Hepatocyte (in vitro differentiated cells): Measurements from ENCODE around the gene LRRC28. TPM values are rescaled to one million over a fixed set of nuclear protein-coding genes. Genes with fewer than 3 reads are reported as not detected.

Source experiments
- DNase-seq: peaks from one replicate; pipeline ENCODE4 v3.0.0-alpha.2; 2016; ENCODE audit warnings: low spot score
- H2AFZ ChIP-seq: fragments of 200-600 bp; sonication (generic); 2 replicates; pipeline ENCODE4 v1.6.0; 2016; ENCODE audit warnings: antibody characterized with exemption, mild to moderate bottlenecking
- H3K27ac ChIP-seq: fragments of 200-600 bp; sonication (generic); 2 replicates; pipeline ENCODE4 v1.5.1; 2016; ENCODE audit warnings: mild to moderate bottlenecking
- H3K27me3 ChIP-seq: fragments of 200-600 bp; sonication (generic); 2 replicates; pipeline ENCODE4 v1.6.1; 2016
- H3K36me3 ChIP-seq: fragments of 200-600 bp; sonication (generic); replicated peaks from 2 replicates; pipeline ENCODE4 v1.5.1; 2016; ENCODE audit warnings: low read depth; ENCODE audit not compliant: insufficient read depth
- H3K4me1 ChIP-seq: fragments of 200-600 bp; sonication (generic); 2 replicates; pipeline ENCODE4 v1.5.1; 2016; ENCODE audit warnings: mild to moderate bottlenecking, moderate library complexity; ENCODE audit not compliant: insufficient read depth
- H3K4me2 ChIP-seq: fragments of 200-600 bp; sonication (generic); 2 replicates; pipeline ENCODE4 v1.6.0; 2016
- H3K4me3 ChIP-seq: fragments of 200-600 bp; sonication (generic); 2 replicates; pipeline ENCODE4 v1.5.1; 2016; ENCODE audit warnings: mild to moderate bottlenecking
- H3K79me2 ChIP-seq: fragments of 200-600 bp; sonication (generic); 2 replicates; pipeline ENCODE4 v1.6.0; 2017; ENCODE audit warnings: mild to moderate bottlenecking
- H3K9me2 ChIP-seq: fragments of 200-600 bp; sonication (generic); replicated peaks from 2 replicates; pipeline ENCODE4 v1.6.0; 2017; ENCODE audit warnings: mild to moderate bottlenecking; ENCODE audit not compliant: insufficient read depth
- H3K9me3 ChIP-seq: fragments of 200-600 bp; sonication (generic); 2 replicates; pipeline ENCODE4 v1.5.1; 2016; ENCODE audit warnings: low read depth, mild to moderate bottlenecking
- H4K20me1 ChIP-seq: fragments of 200-600 bp; sonication (generic); 2 replicates; pipeline ENCODE4 v1.6.0; 2016; ENCODE audit warnings: mild to moderate bottlenecking; ENCODE audit not compliant: insufficient read depth, poor library complexity, severe bottlenecking
- EZH2 ChIP-seq: fragments of 200-600 bp; sonication (generic); IDR thresholded peaks from 2 replicates; pipeline ENCODE4 v1.6.1; 2016; ENCODE audit warnings: antibody characterized with exemption, mild to moderate bottlenecking, borderline replicate concordance
- EZH2phosphoT487 ChIP-seq: fragments of 200-600 bp; sonication (generic); IDR thresholded peaks from one replicate; pipeline ENCODE4 v1.6.1; 2018; ENCODE audit warnings: antibody characterized with exemption, mild to moderate bottlenecking, low read depth, moderate library complexity; ENCODE audit not compliant: unreplicated experiment, severe bottlenecking
- WGBS: methylation state at CpG from one replicate; pipeline ENCODE4 v1.1.6; 2016; ENCODE audit warnings: low lambda C conversion rate; ENCODE audit errors: missing lambda C conversion rate; 5-methylcytosine and 5-hydroxymethylcytosine counted together
- polyA plus RNA-seq: library from polyadenylated mRNA; unstranded; fragments of >200 nt; fragmentation: Nextera tagmentation; extraction: Ambion mirVana; gene quantifications from 2 replicates; pipeline ENCODE4 v1.2.1, GENCODE V29; 2016
- total RNA-seq: library from RNA; depleted of rRNA; stranded (reverse); fragments of >200 nt; gene quantifications from 2 replicates; pipeline ENCODE4 v1.2.3, GENCODE V29; 2014
- TF ChIP-seq, protein P1 (sequence below): fragments of 200-600 bp; sonication (generic); IDR thresholded peaks from 2 replicates; pipeline ENCODE4 v1.5.1; 2016; ENCODE audit warnings: antibody characterized with exemption, mild to moderate bottlenecking; ENCODE audit not compliant: poor library complexity

LRRC28 gene
- 55.5 and 63.5 TPM in 2 replicates for total RNA-seq
- polyA plus RNA-seq, result 32.1 and 33.3 TPM in 2 replicates

DNA sequence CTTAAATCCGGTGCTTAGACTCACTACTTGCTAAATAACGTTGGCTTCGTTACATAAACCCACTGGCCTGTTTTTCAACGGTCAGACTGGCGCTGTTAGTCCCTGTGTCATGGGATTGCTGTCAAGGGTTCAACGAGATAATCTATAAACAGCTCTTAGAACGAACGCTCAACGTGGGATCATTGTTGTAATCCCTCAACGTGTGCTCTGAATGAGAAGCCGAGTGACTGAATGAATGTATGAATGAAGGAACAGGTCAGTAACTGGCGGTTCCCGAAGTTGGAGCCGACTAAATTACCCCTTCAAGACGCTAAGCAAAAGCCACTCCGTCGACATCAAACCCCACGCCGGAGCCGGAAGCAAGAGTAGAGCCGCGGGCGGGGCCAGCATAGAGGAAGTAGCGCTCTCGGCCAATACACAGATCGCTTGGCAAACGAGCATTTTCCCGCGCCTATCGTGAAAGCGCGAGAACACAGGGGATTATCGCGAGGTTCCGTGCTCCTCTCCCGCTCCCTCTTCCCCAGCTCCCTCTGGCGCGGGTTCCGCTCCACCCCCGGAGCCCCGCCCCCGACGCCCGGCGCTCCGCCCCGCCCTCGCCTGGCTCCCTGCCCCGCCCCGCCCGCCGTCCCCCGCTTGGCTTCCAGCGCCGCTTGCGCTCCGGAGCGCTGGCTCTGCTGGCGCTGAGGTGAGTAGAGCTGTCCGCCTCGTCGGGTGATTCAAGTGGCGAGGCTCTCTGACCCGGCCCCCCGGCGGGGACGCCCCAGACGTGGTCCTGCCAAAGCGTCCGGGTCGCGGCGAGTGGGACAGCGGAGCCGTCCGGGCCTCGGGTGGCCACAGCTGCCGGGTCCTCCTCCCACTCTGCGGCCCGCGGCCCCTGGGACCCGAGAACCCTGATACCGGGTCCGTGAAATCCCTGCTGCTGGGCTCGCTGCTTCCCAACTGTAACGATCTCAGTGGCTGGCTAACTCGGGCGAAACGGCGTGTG lies at the start of gene LRRC28:
TSS of gene LRRC28 (plus strand) at position 625 of the 985 bp plus-strand sequence. CDS start 4,477 bp downstream, outside the sequence.
- peaks cover 66% of the 10 kb centered on the region for H3K79me2 ChIP-seq
- no peaks in the 10 kb centered on the region for H3K9me3 ChIP-seq
- 1% methylated on average over 65 of the region's 90 CpGs for whole genome bisulfite sequencing
- peak; percentile 99 for DNase-seq
- no peaks in the 10 kb centered on the region for H3K36me3 ChIP-seq
- H2AFZ ChIP-seq, result peak within 1 kb of the TSS; percentile 90
- no peaks in the 10 kb centered on the region for H3K4me1 ChIP-seq
- peak within 1 kb of the TSS; percentile 82 for H3K4me2 ChIP-seq
- TF ChIP-seq, protein P1, sequence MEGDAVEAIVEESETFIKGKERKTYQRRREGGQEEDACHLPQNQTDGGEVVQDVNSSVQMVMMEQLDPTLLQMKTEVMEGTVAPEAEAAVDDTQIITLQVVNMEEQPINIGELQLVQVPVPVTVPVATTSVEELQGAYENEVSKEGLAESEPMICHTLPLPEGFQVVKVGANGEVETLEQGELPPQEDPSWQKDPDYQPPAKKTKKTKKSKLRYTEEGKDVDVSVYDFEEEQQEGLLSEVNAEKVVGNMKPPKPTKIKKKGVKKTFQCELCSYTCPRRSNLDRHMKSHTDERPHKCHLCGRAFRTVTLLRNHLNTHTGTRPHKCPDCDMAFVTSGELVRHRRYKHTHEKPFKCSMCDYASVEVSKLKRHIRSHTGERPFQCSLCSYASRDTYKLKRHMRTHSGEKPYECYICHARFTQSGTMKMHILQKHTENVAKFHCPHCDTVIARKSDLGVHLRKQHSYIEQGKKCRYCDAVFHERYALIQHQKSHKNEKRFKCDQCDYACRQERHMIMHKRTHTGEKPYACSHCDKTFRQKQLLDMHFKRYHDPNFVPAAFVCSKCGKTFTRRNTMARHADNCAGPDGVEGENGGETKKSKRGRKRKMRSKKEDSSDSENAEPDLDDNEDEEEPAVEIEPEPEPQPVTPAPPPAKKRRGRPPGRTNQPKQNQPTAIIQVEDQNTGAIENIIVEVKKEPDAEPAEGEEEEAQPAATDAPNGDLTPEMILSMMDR, result no peak
- no peak for TF ChIP-seq EZH2phosphoT487
- TF ChIP-seq EZH2, result no peak
- H3K27me3 ChIP-seq, result no peaks in the 10 kb centered on the region
- peak within 1 kb of the TSS; percentile 74 for H3K4me3 ChIP-seq
- H3K27ac ChIP-seq, result peak within 1 kb of the TSS; percentile 96
- H3K9me2 ChIP-seq, result no peaks in the 10 kb centered on the region
- no peaks in the 10 kb centered on the region for H4K20me1 ChIP-seq

DNA sequence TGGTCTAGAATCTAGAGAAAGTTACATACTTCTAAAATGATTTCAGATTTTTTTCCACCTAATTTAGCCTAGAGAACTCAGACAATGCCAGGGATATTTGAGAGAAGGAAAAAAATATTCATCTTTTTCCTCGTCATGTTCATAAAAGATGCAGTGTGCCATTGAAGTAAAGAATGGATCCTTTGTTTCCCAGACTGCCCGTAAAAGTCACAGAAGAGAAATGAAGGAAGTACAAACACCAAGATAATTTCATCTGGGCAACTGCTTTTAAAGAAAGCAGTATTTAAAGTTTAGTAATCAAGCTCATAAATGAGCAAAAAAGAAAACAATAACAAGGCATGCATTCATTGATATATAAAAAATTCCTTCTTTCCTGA lies 49.1 kb upstream of the LRRC28 start:
- no peak for TF ChIP-seq EZH2phosphoT487
- TF ChIP-seq, protein P1, result no peak
- no peak for TF ChIP-seq EZH2
- H3K79me2 ChIP-seq, result no peaks in the 10 kb centered on the region
- no peak overlapping the region for H2AFZ ChIP-seq
- H3K4me1 ChIP-seq, result no peaks in the 10 kb centered on the region
- no peaks in the 10 kb centered on the region for H3K9me2 ChIP-seq
- no peak for DNase-seq
- H4K20me1 ChIP-seq, result no peaks in the 10 kb centered on the region
- H3K36me3 ChIP-seq, result no peaks in the 10 kb centered on the region
- no peaks in the 10 kb centered on the region for H3K9me3 ChIP-seq
- 67% methylated on average over 2 of the region's 2 CpGs for WGBS
- no peaks in the 10 kb centered on the region for H3K27me3 ChIP-seq
- H3K4me2 ChIP-seq, result no peak overlapping the region
- H3K27ac ChIP-seq, result no peak overlapping the region
- H3K4me3 ChIP-seq, result no peak overlapping the region

DNA sequence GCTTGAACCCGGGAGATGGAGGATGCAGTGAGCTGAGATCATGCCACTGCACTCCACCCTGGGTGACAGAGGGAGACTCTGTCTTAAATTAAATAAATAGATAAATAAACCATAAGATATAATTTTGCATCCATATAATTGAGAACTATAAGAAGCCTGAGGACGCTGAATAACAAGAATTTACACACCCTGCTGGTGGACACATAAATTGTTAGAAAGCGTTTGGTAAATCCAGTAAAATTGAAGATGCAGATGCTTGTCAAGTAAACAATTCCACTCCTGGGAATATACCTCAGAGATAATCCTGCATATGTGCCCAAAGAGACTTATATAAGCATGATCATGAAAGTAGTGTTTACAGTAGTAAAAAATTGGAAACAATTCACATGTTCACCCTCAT lies 43.6 kb upstream of the LRRC28 start:
- no peaks in the 10 kb centered on the region for H3K9me2 ChIP-seq
- 88% methylated on average over 3 of the region's 3 CpGs for WGBS

More for the DNA sequence above, 43.6 kb upstream of the LRRC28 start:
- no peaks in the 10 kb centered on the region for H3K4me1 ChIP-seq
- H3K36me3 ChIP-seq, result no peaks in the 10 kb centered on the region
- no peaks in the 10 kb centered on the region for H3K27me3 ChIP-seq
- no peak overlapping the region for H3K27ac ChIP-seq
- H3K79me2 ChIP-seq, result no peaks in the 10 kb centered on the region
- H3K4me2 ChIP-seq, result no peak overlapping the region
- no peak overlapping the region for H3K4me3 ChIP-seq
- no peaks in the 10 kb centered on the region for H4K20me1 ChIP-seq
- no peak overlapping the region for H2AFZ ChIP-seq
- DNase-seq, result no peak
- TF ChIP-seq EZH2, result no peak
- TF ChIP-seq, protein P1, result no peak
- no peak for TF ChIP-seq EZH2phosphoT487
- no peaks in the 10 kb centered on the region for H3K9me3 ChIP-seq
